GM23248 (cell line): Measurements from ENCODE around the gene SPATA25. TPM values are rescaled to one million over a fixed set of nuclear protein-coding genes. Genes with fewer than 3 reads are reported as not detected.
"Not testable (repeated sequence)": the region's sequence is repeated elsewhere in the genome, so short reads cannot be mapped to it uniquely, and the experiment has no call there.

Source experiments
- DNase-seq: peaks from one replicate; pipeline ENCODE4 v3.0.0-alpha.2; 2015
- H2AFZ ChIP-seq: fragments of 200-600 bp; sonication (generic); 2 replicates; pipeline ENCODE4 v1.6.1; 2016; ENCODE audit warnings: antibody characterized with exemption
- H3F3A ChIP-seq: fragments of 200-600 bp; sonication (generic); 2 replicates; pipeline ENCODE4 v1.6.1; 2016; ENCODE audit warnings: mild to moderate bottlenecking, antibody characterized with exemption, mixed run types; ENCODE audit not compliant: insufficient read depth
- H3K27ac ChIP-seq: fragments of 200-600 bp; sonication (generic); 2 replicates; pipeline ENCODE4 v1.5.1; 2016; ENCODE audit warnings: mild to moderate bottlenecking
- H3K27me3 ChIP-seq: fragments of 200-600 bp; sonication (generic); replicated peaks from 2 replicates; pipeline ENCODE4 v1.6.1; 2016; ENCODE audit warnings: mild to moderate bottlenecking; ENCODE audit not compliant: insufficient read depth
- H3K36me3 ChIP-seq: fragments of 200-600 bp; sonication (generic); 2 replicates; pipeline ENCODE4 v1.6.1; 2016; ENCODE audit warnings: low read depth, mild to moderate bottlenecking
- H3K4me1 ChIP-seq: fragments of 200-600 bp; sonication (generic); 2 replicates; pipeline ENCODE4 v1.6.1; 2016; ENCODE audit warnings: mild to moderate bottlenecking; ENCODE audit not compliant: insufficient read depth
- H3K4me2 ChIP-seq: fragments of 200-600 bp; sonication (generic); one replicate; pipeline ENCODE4 v1.6.1; 2016; ENCODE audit warnings: mild to moderate bottlenecking; ENCODE audit not compliant: unreplicated experiment
- H3K4me3 ChIP-seq: fragments of 200-600 bp; sonication (generic); 2 replicates; pipeline ENCODE4 v1.5.1; 2016; ENCODE audit warnings: mild to moderate bottlenecking
- H3K79me2 ChIP-seq: fragments of 200-600 bp; sonication (generic); 2 replicates; pipeline ENCODE4 v1.6.1; 2016; ENCODE audit warnings: mild to moderate bottlenecking; ENCODE audit not compliant: insufficient read depth
- H3K9ac ChIP-seq: fragments of 200-600 bp; sonication (generic); 2 replicates; pipeline ENCODE4 v1.6.1; 2016; ENCODE audit warnings: mild to moderate bottlenecking
- H3K9me2 ChIP-seq: fragments of 200-600 bp; sonication (generic); 2 replicates; pipeline ENCODE4 v1.6.1; 2016; ENCODE audit warnings: mixed run types, mild to moderate bottlenecking, moderate library complexity; ENCODE audit not compliant: insufficient read depth
- H3K9me3 ChIP-seq: fragments of 200-600 bp; sonication (generic); one replicate; pipeline ENCODE4 v1.6.1; 2017; ENCODE audit warnings: low read depth
- H4K20me1 ChIP-seq: fragments of 200-600 bp; sonication (generic); 2 replicates; pipeline ENCODE4 v1.6.0; 2016; ENCODE audit not compliant: insufficient read depth
- EZH2 ChIP-seq: fragments of 200-600 bp; sonication (generic); IDR thresholded peaks from 2 replicates; pipeline ENCODE4 v1.6.1; 2018; ENCODE audit warnings: antibody characterized with exemption, mild to moderate bottlenecking; ENCODE audit not compliant: insufficient read depth, poor library complexity, severe bottlenecking
- EZH2phosphoT487 ChIP-seq: fragments of 200-600 bp; sonication (generic); IDR thresholded peaks from 2 replicates; pipeline ENCODE4 v1.6.1; 2018; ENCODE audit warnings: antibody characterized with exemption, moderate library complexity, mild to moderate bottlenecking, low read depth; ENCODE audit not compliant: insufficient read depth
- WGBS, 2 experiments: methylation state at CpG; one replicate each; pipeline ENCODE4 v1.1.6; 2015 to 2017; ENCODE audit warnings: low lambda C conversion rate in 2 of 2, low coverage in 1 of 2; ENCODE audit errors: missing lambda C conversion rate in 2 of 2; 5-methylcytosine and 5-hydroxymethylcytosine counted together
- in situ Hi-C: fragments of 300-500 bp; cut with MboI; formaldehyde crosslinking; loops from 2 replicates; pipeline ENCODE4 v1.15.0; 2020
- polyA plus RNA-seq: library from polyadenylated mRNA; unstranded; fragments of >200 nt; fragmentation: Nextera tagmentation; extraction: Ambion mirVana; gene quantifications from 2 replicates; pipeline ENCODE4 v1.2.1, GENCODE V29; 2016
- total RNA-seq: library from RNA; depleted of rRNA; stranded (reverse); fragments of >200 nt; shearing (Covaris generic); gene quantifications from 2 replicates; pipeline ENCODE4 v1.2.3, GENCODE V29; 2014

Gene SPATA25
- total and polyA plus RNA-seq, 2 experiments from 2014 or later, result not detected

- 0 out of 2 replicates have a peak, but pooled peaks cover 4% of the 10 kb centered on the region for H3K36me3 ChIP-seq
- no peaks in the 10 kb centered on the region for H3K9me3 ChIP-seq
- TF ChIP-seq EZH2phosphoT487, result no peak
- TF ChIP-seq EZH2, result no peak
- H2AFZ ChIP-seq, result peak overlapping the region; percentile 32; the same call in 1 of the 2 replicates
- peak; percentile 78 for DNase-seq
- H3K27ac ChIP-seq, result peak overlapping the region; percentile 50
- H3K9ac ChIP-seq, result no peak overlapping the region; the same call in 1 of the 2 replicates
- no peaks in the 10 kb centered on the region for H3K27me3 ChIP-seq
- peaks cover 5% of the 10 kb centered on the region; the same call in 1 of the 2 replicates for H3F3A ChIP-seq
- no peak overlapping the region for H3K4me3 ChIP-seq
- no peaks in the 10 kb centered on the region for H3K9me2 ChIP-seq
- peaks cover 16% of the 10 kb centered on the region for H3K4me1 ChIP-seq
- peaks cover 19% of the 10 kb centered on the region for H3K79me2 ChIP-seq
- 25 to 28% methylated on average over 11 to 13 of the region's 13 CpGs for WGBS, 2 experiments
- peak overlapping the region; percentile 13 for H3K4me2 ChIP-seq
- no peaks in the 10 kb centered on the region for H4K20me1 ChIP-seq
- in situ Hi-C loops, result no loop called here
Measured at GRCh38 chr20:45878076-45878761, 9.2 kb downstream of the SPATA25 start.

GRCh38 chr20:45874576-45874975 is 12.8 kb downstream of the SPATA25 start:
- H3K36me3 ChIP-seq, result no peaks in the 10 kb centered on the region
- H3K9ac ChIP-seq, result no peak overlapping the region
- no peaks in the 10 kb centered on the region for H3K27me3 ChIP-seq
- no peak for TF ChIP-seq EZH2
- TF ChIP-seq EZH2phosphoT487, result no peak
- H3K4me1 ChIP-seq, result peaks cover 8% of the 10 kb centered on the region; the same call in 1 of the 2 replicates
- no peak overlapping the region for H3K4me2 ChIP-seq
- no peaks in the 10 kb centered on the region for H3K9me2 ChIP-seq
- no peaks in the 10 kb centered on the region for H4K20me1 ChIP-seq
- no peak overlapping the region for H3K27ac ChIP-seq
- no peak overlapping the region for H2AFZ ChIP-seq
- no peaks in the 10 kb centered on the region for H3K9me3 ChIP-seq
- no peak overlapping the region for H3K4me3 ChIP-seq
- H3K79me2 ChIP-seq, result 0 out of 2 replicates have a peak, but pooled peaks cover 3% of the 10 kb centered on the region
- peaks cover 5% of the 10 kb centered on the region; the same call in 1 of the 2 replicates for H3F3A ChIP-seq
- in situ Hi-C loops, result no loop called here
- 86 to 87% methylated on average over 4 of the region's 4 CpGs for WGBS, 2 experiments
- no peak for DNase-seq

GRCh38 chr20:45874104-45874481 is 13.3 kb downstream of the SPATA25 start:
- in situ Hi-C loops, result not testable (repeated sequence)

GRCh38 chr20:45873409-45874103 is 13.9 kb downstream of the SPATA25 start:
- Histone ChIP-seq H3K36me3 (no peaks in the 10 kb centered on the region), H3K27ac (no peak overlapping the region), H3K4me3 (no peak overlapping the region), H4K20me1 (no peaks in the 10 kb centered on the region), H3F3A (peaks cover under 1% of the 10 kb centered on the region; the same call in 1 of the 2 replicates), H3K9me2 (no peaks in the 10 kb centered on the region), H2AFZ (no peak overlapping the region), H3K9me3 (no peaks in the 10 kb centered on the region), H3K79me2 (0 out of 2 replicates have a peak, but pooled peaks cover 3% of the 10 kb centered on the region), H3K9ac (no peak overlapping the region), H3K4me1 (peaks cover 5% of the 10 kb centered on the region; the same call in 1 of the 2 replicates), H3K27me3 (no peaks in the 10 kb centered on the region), H3K4me2 (no peak overlapping the region)
- in situ Hi-C loops, result no loop called here
- DNase-seq, result peak; percentile 23
- no peak for TF ChIP-seq EZH2phosphoT487
- TF ChIP-seq EZH2, result no peak
- 95 to 97% methylated on average over 1 of the region's 1 CpG for WGBS, 2 experiments

More at GRCh38 chr20:45874104-45874481, 13.3 kb downstream of the SPATA25 start:
- not testable (repeated sequence) for H3K9ac ChIP-seq, H3K27me3 ChIP-seq, H2AFZ ChIP-seq, H3K4me2 ChIP-seq, H3K36me3 ChIP-seq, H3K9me2 ChIP-seq, H3K4me3 ChIP-seq, H4K20me1 ChIP-seq, H3K9me3 ChIP-seq, H3K27ac ChIP-seq, DNase-seq, H3K4me1 ChIP-seq, H3K79me2 ChIP-seq, H3F3A ChIP-seq
- WGBS, 2 experiments, result 96 to 97% methylated on average over 9 to 10 of the region's 10 CpGs
